K562 (cell line): ENCODE results near the gene FHIT. TPM values are rescaled to one million over a fixed set of nuclear protein-coding genes. Genes with fewer than 3 reads are reported as not detected.

Experiments used
- ATAC-seq: fragments of 200-7000 bp; cut with Tn5 transposase; 3 replicates; pipeline ENCODE4 v1.9.1; 2020; ENCODE audit warnings: moderate library complexity
- BruUV-seq: library from RNA; stranded (reverse); fragments of 400-500 nt; replicated peaks from 2 replicates; lab custom pipeline; 2021; lab: Mats Ljungman, UMichigan
- CTCF ChIA-PET: fragments of 300-600 bp; formaldehyde crosslinking; extraction: SDS; loops from one replicate; lab custom pipeline; 2021; ENCODE audit warnings: low intra/inter-chr PET ratio; lab: Yijun Ruan, JAX
- POLR2A ChIA-PET: fragments of 300-600, 350-650 bp; sonication (Branson Sonifier 250); formaldehyde crosslinking; extraction: SDS; loops from one replicate; lab custom pipeline; 2021; ENCODE audit warnings: antibody characterized with exemption, inconsistent platforms; lab: Yijun Ruan, JAX
- DNase-seq, 4 experiments: peaks; one replicate each; pipeline versions ENCODE4 v3.0.0 to v3.0.0-alpha.2; 2011 to 2018; ENCODE audit warnings: low spot score in 3 of 4, mixed read lengths in 3 of 4; ENCODE audit errors: extremely low read depth in 1 of 4
- FAIRE-seq: peaks from 2 replicates; lab custom pipeline; 2011; peaks lifted over from hg19 to GRCh38; lab: Jason Lieb, UNC
- H2AFZ ChIP-seq: 2 replicates; pipeline ENCODE4 v1.6.0; 2011; ENCODE audit warnings: low read depth, low read length, control low read depth, inconsistent platforms
- H3K27ac ChIP-seq: fragments of 200-600 bp; 3 replicates; pipeline ENCODE4 v1.8.0; 2011; ENCODE audit warnings: low read depth, mild to moderate bottlenecking, control low read depth, inconsistent platforms, low read length, moderate library complexity, mixed read lengths; ENCODE audit errors: extremely low read depth
- H3K27me3 ChIP-seq, 2 experiments: fragments of 300-600 bp in 1 of 2; 2 replicates in 1 of 2; 3 replicates in 1 of 2; pipeline versions ENCODE4 v1.6.0 to v1.8.0; 2011; ENCODE audit warnings: inconsistent platforms in 2 of 2, low read length in 2 of 2, mild to moderate bottlenecking in 1 of 2, mixed read lengths in 1 of 2, moderate library complexity in 1 of 2; ENCODE audit not compliant: control insufficient read depth in 2 of 2, insufficient read depth in 2 of 2
- H3K36me3 ChIP-seq: fragments of 300-600 bp; 3 replicates; pipeline ENCODE4 v1.8.0; 2011; ENCODE audit warnings: mild to moderate bottlenecking, low read length, inconsistent platforms; ENCODE audit not compliant: control insufficient read depth, insufficient read depth
- H3K4me1 ChIP-seq, 2 experiments: fragments of 200-600 bp in 1 of 2; replicated peaks in 1 of 2; 2 replicates in 1 of 2; 3 replicates in 1 of 2; pipeline versions ENCODE4 v1.5.1 to v1.8.0; 2011; ENCODE audit warnings: inconsistent platforms in 2 of 2, low read length in 2 of 2, mild to moderate bottlenecking in 1 of 2, mixed read lengths in 1 of 2, moderate library complexity in 1 of 2; ENCODE audit not compliant: control insufficient read depth in 2 of 2, insufficient read depth in 2 of 2
- H3K4me2 ChIP-seq: 2 replicates; pipeline ENCODE4 v1.6.1; 2011; ENCODE audit warnings: low read length, control low read depth, inconsistent platforms, mixed read lengths; ENCODE audit not compliant: insufficient read depth
- H3K4me3 ChIP-seq: fragments of 200-600 bp; sonication (generic), shearing (Covaris generic); 2 replicates; pipeline ENCODE4 v1.5.1; 2016; ENCODE audit warnings: control low read depth, inconsistent platforms
- H3K79me2 ChIP-seq: fragments of 200-600 bp; 3 replicates; pipeline ENCODE4 v1.8.0; 2011; ENCODE audit warnings: low read length, inconsistent platforms; ENCODE audit not compliant: control insufficient read depth, insufficient read depth
- H3K9ac ChIP-seq, 2 experiments: 2 replicates each; pipeline versions ENCODE4 v1.6.0 to v1.6.1; 2011; ENCODE audit warnings: low read depth in 2 of 2, low read length in 2 of 2, control low read depth in 1 of 2, inconsistent platforms in 1 of 2, mild to moderate bottlenecking in 1 of 2, mixed read lengths in 1 of 2; ENCODE audit not compliant: insufficient read depth in 1 of 2
- H3K9me1 ChIP-seq: one replicate; pipeline ENCODE4 v1.6.0; 2011; ENCODE audit warnings: inconsistent platforms, mild to moderate bottlenecking, low read length, moderate library complexity; ENCODE audit not compliant: control insufficient read depth, insufficient read depth
- H3K9me3 ChIP-seq: replicated peaks from 2 replicates; pipeline ENCODE4 v1.5.1; 2011; ENCODE audit warnings: low read depth, low read length, inconsistent platforms; ENCODE audit not compliant: control insufficient read depth, insufficient read depth
- H4K20me1 ChIP-seq: replicated peaks from 2 replicates; pipeline ENCODE4 v1.6.1; 2011; ENCODE audit warnings: low read length, inconsistent platforms, mixed read lengths; ENCODE audit not compliant: control insufficient read depth, insufficient read depth
- ATF1 ChIP-seq, 2 experiments: fragments of 450-650 bp in 1 of 2; IDR thresholded peaks; 2 replicates each; pipeline ENCODE4 v1.6.1; 2016; ENCODE audit warnings: missing compliant biosample characterization in 1 of 2, missing genetic modification characterization in 1 of 2
- ATF4 ChIP-seq: fragments of 450-650 bp; formaldehyde crosslinking; IDR thresholded peaks from 2 replicates; pipeline ENCODE4 v1.4.0; 2022; ENCODE audit warnings: mild to moderate bottlenecking, moderate library complexity
- CBFB ChIP-seq: sonication (generic); formaldehyde crosslinking; IDR thresholded peaks from 2 replicates; pipeline ENCODE4 v1.4.0; 2020; ENCODE audit warnings: mild to moderate bottlenecking, missing genetic modification reagents
- KAT8 ChIP-seq: fragments of 450-650 bp; IDR thresholded peaks from 2 replicates; pipeline ENCODE4 v1.6.1; 2016; ENCODE audit warnings: low read depth, mild to moderate bottlenecking
- KDM1A ChIP-seq, 2 experiments: fragments of 450-650 bp; IDR thresholded peaks; 2 replicates each; pipeline ENCODE4 v1.6.1; 2016; ENCODE audit warnings: mild to moderate bottlenecking in 2 of 2
- KLF13 ChIP-seq: fragments of 450-650 bp; IDR thresholded peaks from 2 replicates; pipeline ENCODE4 v1.6.1; 2016; ENCODE audit warnings: missing genetic modification characterization, low read depth, mild to moderate bottlenecking, missing compliant biosample characterization, moderate library complexity, borderline replicate concordance
- MAFF ChIP-seq: IDR thresholded peaks from 2 replicates; pipeline ENCODE4 v1.6.1; 2012; ENCODE audit warnings: low read length, improper control_type of control experiment
- MED1 ChIP-seq: sonication (generic); formaldehyde crosslinking; IDR thresholded peaks from 2 replicates; pipeline ENCODE4 v1.8.1; 2023; ENCODE audit warnings: missing genetic modification reagents, borderline replicate concordance
- MTA1 ChIP-seq: fragments of 450-650 bp; IDR thresholded peaks from 2 replicates; pipeline ENCODE4 v1.6.1; 2017; ENCODE audit warnings: borderline replicate concordance
- SNRNP70 ChIP-seq: fragments of 200-400 bp; formaldehyde crosslinking; optimal IDR thresholded peaks from 2 replicates; pipeline ENCODE3; 2017; ENCODE audit warnings: low read depth, low read length
- STAT5A ChIP-seq: IDR thresholded peaks from 2 replicates; pipeline ENCODE4 v1.6.1; 2012; ENCODE audit warnings: low read length, inconsistent platforms, borderline replicate concordance
- STAT5B ChIP-seq: fragments of 250-450 bp; sonication (Bioruptor Pico); IDR thresholded peaks from 2 replicates; pipeline ENCODE4 v1.8.0; 2021; ENCODE audit warnings: mild to moderate bottlenecking, inconsistent platforms
- U2AF1 ChIP-seq: fragments of 200-400 bp; formaldehyde crosslinking; optimal IDR thresholded peaks from 2 replicates; pipeline ENCODE3; 2017; ENCODE audit warnings: mild to moderate bottlenecking, low read depth, low read length, moderate library complexity
- ZNF583 ChIP-seq: fragments of 250-450 bp; sonication (Bioruptor Pico); IDR thresholded peaks from 2 replicates; pipeline ENCODE4 v1.4.0; 2020
- WGBS: fragments of 100-300 bp; shearing (Covaris generic); methylation state at CpG from one replicate; pipeline ENCODE4 v1.1.6; 2016; ENCODE audit warnings: low coverage, mixed read lengths; ENCODE audit not compliant: insufficient coverage; ENCODE audit errors: missing lambda C conversion rate; 5-methylcytosine and 5-hydroxymethylcytosine counted together
- in situ Hi-C: fragments of 300-500 bp; cut with MboI; formaldehyde crosslinking; loops from 4 replicates; pipeline ENCODE4 v1.15.0; 2018; ENCODE audit warnings: inconsistent platforms, mixed read lengths
- intact Hi-C: fragments of 100-400 bp; cut with micrococcal nuclease; formaldehyde crosslinking; loops from 2 replicates; pipeline ENCODE4 v1.14.2; 2022
- polyA plus RNA-seq, 8 experiments: library from polyadenylated mRNA; depleted of rRNA in 4 of 8; stranded (reverse) in 5 of 8; unstranded in 3 of 8; fragments of >200 nt; fragmentation: Nextera tagmentation in 2 of 8; fragmentation: Illumina TruSeq in 1 of 8; extraction: Ambion mirVana in 2 of 8; extraction: Trizol in 1 of 8; gene quantifications; 2 replicates each; pipeline versions ENCODE4 v1.2.1 to v1.2.3, GENCODE V29; 2011 to 2014; ENCODE audit warnings: inconsistent platforms in 1 of 8, missing spikeins in 1 of 8
- total RNA-seq, 7 experiments: library from RNA; depleted of rRNA in 6 of 7; stranded (reverse); fragments of >200 nt in 6 of 7; fragmentation: Illumina TruSeq in 2 of 7; extraction: Trizol in 2 of 7; gene quantifications; 2 replicates each; pipeline versions ENCODE4 v1.2.1 to v1.2.3, GENCODE V29; 2011 to 2021; ENCODE audit warnings: low replicate concordance in 1 of 7

Gene FHIT
- total and polyA plus RNA-seq, 9 of the 15 experiments (the other 6 are each of a cell fraction or from before 2014, with no cell fraction given), result 1.7 to 9.1 (median 4.3) TPM

DNA sequence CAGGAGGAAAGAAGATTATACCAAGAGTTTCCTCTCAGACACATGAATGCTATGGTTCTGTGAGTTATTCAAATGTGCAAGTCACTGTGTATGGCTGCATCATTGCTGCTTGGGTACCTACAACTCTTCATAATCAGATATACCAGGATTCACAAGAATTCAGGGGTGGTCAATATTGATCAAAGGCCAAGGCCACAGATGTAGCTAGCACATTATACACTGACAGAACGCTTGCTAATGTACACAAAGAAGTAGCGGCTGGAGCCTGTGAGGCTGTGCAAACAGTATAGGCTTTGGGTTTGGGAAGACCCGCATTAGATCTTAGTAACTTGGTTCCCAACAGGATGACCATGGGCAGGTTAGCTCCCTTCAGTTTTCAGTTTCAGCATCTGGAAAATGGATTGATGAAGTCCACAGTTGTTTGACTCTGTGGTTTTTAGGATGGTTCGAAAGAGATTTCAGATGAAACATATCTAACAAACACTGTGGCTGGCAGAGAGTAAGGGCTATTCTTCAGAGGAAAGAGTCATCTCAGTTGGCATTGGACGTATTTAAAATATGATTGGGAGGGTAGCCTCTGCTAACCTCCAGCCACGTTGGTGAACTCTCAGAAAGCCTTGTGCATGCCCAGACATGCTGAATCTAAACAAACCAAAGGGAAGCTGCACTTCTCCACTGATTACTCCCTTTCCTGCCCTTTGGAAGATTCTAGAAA, 1452.7 kb downstream of the FHIT start:
- in situ Hi-C loops (no loop called here), intact Hi-C loops (no loop called here)
- H3K9ac ChIP-seq, result no peak overlapping the region
- no peak overlapping the region for H3K4me2 ChIP-seq
- H3K36me3 ChIP-seq, result no peaks in the 10 kb centered on the region
- POLR2A ChIA-PET, result no interaction called here
- DNase-seq, result no peak
- H3K9me3 ChIP-seq, result no peaks in the 10 kb centered on the region
- no peak for FAIRE-seq
- TF ChIP-seq KDM1A (IDR thresholded peaks at IDR 0.05) (no peak), MED1 (CRISPR knock-in tag) (no peak), CBFB (CRISPR knock-in tag) (no peak), ATF4 (CRISPR knock-in tag) (no peak), MTA1 (no peak), ATF1 (CRISPR knock-in tag; IDR thresholded peaks at IDR 0.05) (no peak), ATF1 (tag; IDR thresholded peaks at IDR 0.05) (no peak), STAT5B (no peak), KAT8 (no peak), ZNF583 (CRISPR knock-in tag) (no peak), STAT5A (no peak), SNRNP70 (no peak), MAFF (no peak), U2AF1 (no peak), KLF13 (tag) (no peak)
- no peaks in the 10 kb centered on the region for H3K4me1 ChIP-seq
- BruUV-seq, result no TSS peak
- WGBS, result 7% methylated on average over 5 of the region's 6 CpGs
- H3K79me2 ChIP-seq, result no peaks in the 10 kb centered on the region
- H3K9me1 ChIP-seq, result no peaks in the 10 kb centered on the region
- H4K20me1 ChIP-seq, result no peaks in the 10 kb centered on the region
- H2AFZ ChIP-seq, result no peak overlapping the region
- H3K27ac ChIP-seq, result no peak overlapping the region
- CTCF ChIA-PET, result no interaction called here
- H3K4me3 ChIP-seq, result no peak overlapping the region
- H3K27me3 ChIP-seq, result no peaks in the 10 kb centered on the region
- no peak for ATAC-seq
